KMS-11 (cell line): Measurements from ENCODE around the gene NRXN3.

Experiments used
- H2AFZ ChIP-seq: fragments of 200-600 bp; sonication (generic); 2 replicates; pipeline ENCODE4 v1.6.1; 2016; ENCODE audit warnings: antibody characterized with exemption, mixed run types, low read depth
- H3K27ac ChIP-seq: fragments of 200-600 bp; sonication (generic); 2 replicates; pipeline ENCODE4 v1.6.1; 2016; ENCODE audit warnings: mild to moderate bottlenecking, mixed run types
- H3K27me3 ChIP-seq: fragments of 200-600 bp; sonication (generic); 2 replicates; pipeline ENCODE4 v1.6.1; 2017; ENCODE audit warnings: mild to moderate bottlenecking, low read depth, mixed run types, moderate library complexity; ENCODE audit not compliant: insufficient read depth
- H3K36me3 ChIP-seq: fragments of 200-600 bp; sonication (generic); 2 replicates; pipeline ENCODE4 v1.6.1; 2017; ENCODE audit warnings: mild to moderate bottlenecking, mixed run types; ENCODE audit not compliant: insufficient read depth
- H3K4me1 ChIP-seq: fragments of 200-600 bp; sonication (generic); 2 replicates; pipeline ENCODE4 v1.6.1; 2016; ENCODE audit warnings: mild to moderate bottlenecking, low read depth, mixed run types; ENCODE audit not compliant: poor library complexity, severe bottlenecking
- H3K4me2 ChIP-seq: fragments of 200-600 bp; sonication (generic); 2 replicates; pipeline ENCODE4 v1.7.0; 2016; ENCODE audit warnings: mild to moderate bottlenecking, mixed run types
- H3K4me3 ChIP-seq: fragments of 200-600 bp; sonication (generic); IDR thresholded peaks from 2 replicates; pipeline ENCODE4 v1.6.1; 2017; ENCODE audit warnings: low read depth, low read length, mixed read lengths; ENCODE audit not compliant: insufficient read depth
- H3K79me2 ChIP-seq: fragments of 200-600 bp; sonication (generic); 2 replicates; pipeline ENCODE4 v1.6.1; 2016; ENCODE audit warnings: low read depth, mixed run types; ENCODE audit not compliant: insufficient read depth
- H3K9ac ChIP-seq: fragments of 200-600 bp; sonication (generic); 2 replicates; pipeline ENCODE4 v1.6.1; 2016; ENCODE audit warnings: mild to moderate bottlenecking, mixed run types
- H4K20me1 ChIP-seq: fragments of 200-600 bp; sonication (generic); 2 replicates; pipeline ENCODE4 v1.6.1; 2016; ENCODE audit warnings: mild to moderate bottlenecking, mixed run types; ENCODE audit not compliant: insufficient read depth
- TF ChIP-seq, protein P1 (sequence below): fragments of 200-600 bp; sonication (generic); conservative IDR thresholded peaks from 2 replicates; pipeline ENCODE4 v1.6.1; 2017; ENCODE audit warnings: low read depth, mild to moderate bottlenecking, antibody characterized with exemption, low read length, moderate library complexity, mixed read lengths

Gene NRXN3

DNA sequence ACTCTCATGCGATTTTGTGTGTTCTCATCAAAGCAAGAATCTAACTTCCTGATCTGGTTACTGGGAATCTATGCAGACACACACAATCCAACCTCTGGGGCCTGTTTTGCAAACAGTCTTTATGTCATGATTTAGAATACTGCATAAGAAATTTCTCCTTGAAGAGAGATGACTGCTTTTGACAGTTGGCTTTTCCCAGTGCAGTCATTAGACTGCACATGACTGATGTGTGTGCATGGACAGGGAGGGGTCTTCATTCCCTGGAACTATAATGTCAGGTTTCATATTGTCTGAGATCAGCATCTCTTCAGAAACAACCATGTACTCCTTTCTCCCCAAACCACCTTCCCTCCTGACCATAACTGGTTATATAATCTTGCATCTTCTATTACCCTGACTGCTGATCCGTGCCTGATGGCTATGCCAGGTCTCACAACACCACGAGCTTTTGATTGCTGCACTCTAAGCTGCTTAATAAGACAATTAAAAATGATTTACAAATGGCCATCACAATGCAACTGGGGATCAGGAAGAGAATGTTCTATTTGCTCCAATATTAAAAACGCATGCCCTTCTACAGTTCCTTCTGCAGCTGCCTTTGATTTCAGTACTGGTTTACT lies 995.4 kb downstream of the NRXN3 start:
- TF ChIP-seq, protein P1, sequence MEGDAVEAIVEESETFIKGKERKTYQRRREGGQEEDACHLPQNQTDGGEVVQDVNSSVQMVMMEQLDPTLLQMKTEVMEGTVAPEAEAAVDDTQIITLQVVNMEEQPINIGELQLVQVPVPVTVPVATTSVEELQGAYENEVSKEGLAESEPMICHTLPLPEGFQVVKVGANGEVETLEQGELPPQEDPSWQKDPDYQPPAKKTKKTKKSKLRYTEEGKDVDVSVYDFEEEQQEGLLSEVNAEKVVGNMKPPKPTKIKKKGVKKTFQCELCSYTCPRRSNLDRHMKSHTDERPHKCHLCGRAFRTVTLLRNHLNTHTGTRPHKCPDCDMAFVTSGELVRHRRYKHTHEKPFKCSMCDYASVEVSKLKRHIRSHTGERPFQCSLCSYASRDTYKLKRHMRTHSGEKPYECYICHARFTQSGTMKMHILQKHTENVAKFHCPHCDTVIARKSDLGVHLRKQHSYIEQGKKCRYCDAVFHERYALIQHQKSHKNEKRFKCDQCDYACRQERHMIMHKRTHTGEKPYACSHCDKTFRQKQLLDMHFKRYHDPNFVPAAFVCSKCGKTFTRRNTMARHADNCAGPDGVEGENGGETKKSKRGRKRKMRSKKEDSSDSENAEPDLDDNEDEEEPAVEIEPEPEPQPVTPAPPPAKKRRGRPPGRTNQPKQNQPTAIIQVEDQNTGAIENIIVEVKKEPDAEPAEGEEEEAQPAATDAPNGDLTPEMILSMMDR = no peak
- no peak overlapping the region for H2AFZ ChIP-seq
- no peaks in the 10 kb centered on the region for H3K4me1 ChIP-seq
- no peak overlapping the region for H3K4me2 ChIP-seq
- no peaks in the 10 kb centered on the region for H3K79me2 ChIP-seq
- no peak overlapping the region for H3K9ac ChIP-seq
- H4K20me1 ChIP-seq = no peaks in the 10 kb centered on the region
- no peak overlapping the region for H3K4me3 ChIP-seq
- no peaks in the 10 kb centered on the region for H3K36me3 ChIP-seq
- H3K27me3 ChIP-seq = no peaks in the 10 kb centered on the region
- no peak overlapping the region for H3K27ac ChIP-seq

DNA sequence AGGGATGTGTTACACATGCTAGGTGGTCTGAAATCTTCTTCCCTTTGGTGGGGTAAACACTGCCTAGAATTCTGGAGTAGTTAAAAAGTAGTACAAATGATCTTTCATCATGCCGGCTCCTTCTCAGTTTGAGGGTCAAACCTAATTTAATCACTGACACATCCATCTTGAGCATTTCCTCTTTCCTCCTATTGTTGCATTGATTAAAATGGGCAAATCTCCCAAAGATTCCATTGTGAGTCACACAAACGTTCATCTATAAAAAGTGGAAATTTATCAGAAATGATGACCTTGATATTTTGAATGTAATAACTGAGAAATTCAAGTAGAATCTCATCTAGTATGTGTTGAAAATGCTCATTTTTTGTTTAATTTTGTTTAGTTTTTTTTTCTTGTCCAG lies 996.0 kb downstream of the NRXN3 start:
- H3K27me3 ChIP-seq = no peaks in the 10 kb centered on the region
- H3K9ac ChIP-seq = no peak overlapping the region
- no peak overlapping the region for H3K27ac ChIP-seq
- no peak overlapping the region for H2AFZ ChIP-seq
- TF ChIP-seq, protein P1 = no peak
- no peaks in the 10 kb centered on the region for H3K36me3 ChIP-seq
- no peaks in the 10 kb centered on the region for H3K4me1 ChIP-seq
- H3K4me3 ChIP-seq = no peak overlapping the region
- no peaks in the 10 kb centered on the region for H4K20me1 ChIP-seq
- no peak overlapping the region for H3K4me2 ChIP-seq
- no peaks in the 10 kb centered on the region for H3K79me2 ChIP-seq

DNA sequence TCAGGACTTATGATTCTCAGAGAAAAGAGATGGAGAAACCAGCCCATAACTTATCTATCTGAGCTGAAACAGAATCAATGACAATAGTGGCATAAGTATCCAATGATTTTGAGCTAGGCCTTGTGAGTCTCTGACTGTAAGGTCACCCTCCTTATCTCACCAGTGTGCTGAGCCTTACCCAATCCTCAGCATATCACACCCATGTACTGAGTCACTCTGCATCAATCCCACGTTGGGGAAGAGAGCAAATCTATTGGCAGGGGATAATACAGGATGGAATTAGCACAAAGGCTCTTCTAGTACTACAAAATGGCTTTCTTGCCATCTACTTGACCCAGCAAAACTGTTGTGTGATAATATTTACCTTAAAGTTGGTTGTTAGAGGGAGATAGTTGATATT lies 997.8 kb downstream of the NRXN3 start:
- Histone ChIP-seq H3K79me2 (no peaks in the 10 kb centered on the region), H3K27ac (no peak overlapping the region), H4K20me1 (no peaks in the 10 kb centered on the region), H3K4me1 (no peaks in the 10 kb centered on the region), H3K27me3 (no peaks in the 10 kb centered on the region), H3K36me3 (no peaks in the 10 kb centered on the region), H3K9ac (no peak overlapping the region), H2AFZ (no peak overlapping the region), H3K4me3 (no peak overlapping the region), H3K4me2 (no peak overlapping the region)
- TF ChIP-seq, protein P1 = no peak

DNA sequence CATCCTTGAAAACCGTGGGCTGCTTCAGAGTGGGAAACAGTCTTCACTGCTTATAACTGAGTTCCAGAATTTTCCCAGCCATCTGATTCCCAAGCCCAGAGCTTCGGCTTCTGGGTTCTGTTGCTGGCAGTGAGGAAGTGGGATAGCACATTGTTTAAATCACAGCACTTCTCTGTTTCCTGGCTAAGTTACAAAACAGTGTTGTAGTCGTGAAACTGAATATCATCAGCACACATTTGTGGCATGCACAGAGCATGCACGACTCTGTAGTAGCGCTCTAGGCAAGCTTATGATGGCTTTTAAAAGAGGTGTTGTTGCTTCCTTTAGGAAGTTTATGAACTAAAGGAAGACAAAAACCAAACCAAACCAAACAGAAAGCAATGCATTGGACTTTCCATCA lies 1005.5 kb downstream of the NRXN3 start:
- H3K9ac ChIP-seq = no peak overlapping the region
- H3K27ac ChIP-seq = no peak overlapping the region
- no peak overlapping the region for H2AFZ ChIP-seq
- H4K20me1 ChIP-seq = no peaks in the 10 kb centered on the region
- no peaks in the 10 kb centered on the region for H3K27me3 ChIP-seq
- no peaks in the 10 kb centered on the region for H3K79me2 ChIP-seq
- H3K36me3 ChIP-seq = no peaks in the 10 kb centered on the region
- TF ChIP-seq, protein P1 = no peak
- no peak overlapping the region for H3K4me2 ChIP-seq
- H3K4me3 ChIP-seq = no peak overlapping the region
- no peaks in the 10 kb centered on the region for H3K4me1 ChIP-seq
